Osteoblast (primary cell): Measurements from ENCODE around the gene EML4. TPM values are rescaled to one million over a fixed set of nuclear protein-coding genes. Genes with fewer than 3 reads are reported as not detected.

Experiments used
- DNase-seq: peaks from one replicate; pipeline ENCODE4 v3.0.0; 2011; ENCODE audit warnings: low spot score, mixed read lengths; ENCODE audit not compliant: insufficient read length; ENCODE audit errors: missing footprints
- H2AFZ ChIP-seq: 2 replicates; pipeline ENCODE4 v1.6.0; 2011; ENCODE audit warnings: mild to moderate bottlenecking, low read length
- H3K27ac ChIP-seq: 2 replicates; pipeline ENCODE4 v1.5.1; 2011; ENCODE audit warnings: mild to moderate bottlenecking, low read depth, low read length, moderate library complexity
- H3K27me3 ChIP-seq: 2 replicates; pipeline ENCODE4 v1.6.0; 2012; ENCODE audit warnings: mild to moderate bottlenecking, control low read depth, inconsistent platforms, low read length, moderate library complexity; ENCODE audit not compliant: insufficient read depth
- H3K36me3 ChIP-seq: 2 replicates; pipeline ENCODE4 v1.5.1; 2011; ENCODE audit warnings: mild to moderate bottlenecking, low read length, control low read depth, moderate library complexity; ENCODE audit not compliant: insufficient read depth
- H3K4me1 ChIP-seq: 2 replicates; pipeline ENCODE4 v1.5.1; 2011; ENCODE audit warnings: mild to moderate bottlenecking, low read length, control low read depth, moderate library complexity; ENCODE audit not compliant: insufficient read depth
- H3K4me2 ChIP-seq: 2 replicates; pipeline ENCODE4 v1.6.0; 2011; ENCODE audit warnings: mild to moderate bottlenecking, low read length; ENCODE audit not compliant: insufficient read depth
- H3K4me3 ChIP-seq: fragments of 200-600 bp; sonication (generic); 3 replicates; pipeline ENCODE4 v1.5.1; 2012; ENCODE audit warnings: mild to moderate bottlenecking, low read length, inconsistent platforms; ENCODE audit not compliant: insufficient read depth
- H3K79me2 ChIP-seq: 2 replicates; pipeline ENCODE4 v1.6.0; 2012; ENCODE audit warnings: mild to moderate bottlenecking, low read length, control low read depth, inconsistent platforms; ENCODE audit not compliant: insufficient read depth
- H3K9me3 ChIP-seq: 2 replicates; pipeline ENCODE4 v1.5.1; 2011; ENCODE audit warnings: low read depth, low read length, control low read depth
- H4K20me1 ChIP-seq: 2 replicates; pipeline ENCODE4 v1.6.0; 2012; ENCODE audit warnings: mild to moderate bottlenecking, low read length, control low read depth; ENCODE audit not compliant: insufficient read depth
- total RNA-seq: library from RNA; depleted of rRNA; stranded (reverse); fragments of >200 nt; gene quantifications from 2 replicates; pipeline ENCODE4 v1.2.3, GENCODE V29; 2012
- TF ChIP-seq, protein P1 (sequence below): IDR thresholded peaks from 2 replicates; pipeline ENCODE4 v1.5.1; 2011; ENCODE audit warnings: mild to moderate bottlenecking, low read depth, low read length, moderate library complexity; ENCODE audit errors: extremely low read depth

Gene EML4
- total RNA-seq, 1 donor = 91.9 TPM

DNA sequence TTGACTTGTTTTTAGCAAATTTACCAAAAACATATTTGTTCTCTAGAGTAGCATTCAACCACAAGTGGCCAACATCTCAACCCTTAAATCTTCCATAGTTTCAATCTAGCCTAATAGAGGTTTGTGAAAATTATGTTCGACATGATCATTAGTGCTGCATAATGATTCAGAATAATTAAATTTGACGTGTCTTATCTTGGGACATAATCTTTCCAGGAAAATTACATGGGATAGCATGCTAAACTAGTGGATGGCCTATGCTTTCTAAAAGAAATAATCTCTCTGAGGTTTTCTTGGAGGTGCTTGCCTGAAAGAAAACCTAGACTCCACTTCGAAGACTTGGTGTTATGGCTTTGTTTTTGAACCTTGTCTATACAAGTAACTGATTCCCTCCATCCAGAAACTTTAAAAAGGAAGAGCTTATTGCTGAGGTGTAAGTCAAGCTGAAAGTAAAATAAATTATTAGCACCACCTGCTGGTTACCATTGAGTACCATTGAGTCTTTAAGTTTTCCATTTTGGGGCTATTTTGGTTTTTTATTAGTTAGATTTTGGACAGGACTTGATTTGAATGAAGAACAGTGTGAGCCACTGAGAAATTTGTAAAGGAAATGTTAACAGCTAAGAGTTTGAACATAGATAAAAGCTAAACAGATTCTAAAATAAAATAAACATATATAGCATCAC, 159.1 kb downstream of the EML4 start:
- H3K27me3 ChIP-seq = no peaks in the 10 kb centered on the region
- no peak overlapping the region for H3K4me3 ChIP-seq
- H3K4me2 ChIP-seq = no peak overlapping the region
- TF ChIP-seq, protein P1, sequence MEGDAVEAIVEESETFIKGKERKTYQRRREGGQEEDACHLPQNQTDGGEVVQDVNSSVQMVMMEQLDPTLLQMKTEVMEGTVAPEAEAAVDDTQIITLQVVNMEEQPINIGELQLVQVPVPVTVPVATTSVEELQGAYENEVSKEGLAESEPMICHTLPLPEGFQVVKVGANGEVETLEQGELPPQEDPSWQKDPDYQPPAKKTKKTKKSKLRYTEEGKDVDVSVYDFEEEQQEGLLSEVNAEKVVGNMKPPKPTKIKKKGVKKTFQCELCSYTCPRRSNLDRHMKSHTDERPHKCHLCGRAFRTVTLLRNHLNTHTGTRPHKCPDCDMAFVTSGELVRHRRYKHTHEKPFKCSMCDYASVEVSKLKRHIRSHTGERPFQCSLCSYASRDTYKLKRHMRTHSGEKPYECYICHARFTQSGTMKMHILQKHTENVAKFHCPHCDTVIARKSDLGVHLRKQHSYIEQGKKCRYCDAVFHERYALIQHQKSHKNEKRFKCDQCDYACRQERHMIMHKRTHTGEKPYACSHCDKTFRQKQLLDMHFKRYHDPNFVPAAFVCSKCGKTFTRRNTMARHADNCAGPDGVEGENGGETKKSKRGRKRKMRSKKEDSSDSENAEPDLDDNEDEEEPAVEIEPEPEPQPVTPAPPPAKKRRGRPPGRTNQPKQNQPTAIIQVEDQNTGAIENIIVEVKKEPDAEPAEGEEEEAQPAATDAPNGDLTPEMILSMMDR = peak; percentile 50
- no peaks in the 10 kb centered on the region for H4K20me1 ChIP-seq
- H3K4me1 ChIP-seq = no peaks in the 10 kb centered on the region
- H3K27ac ChIP-seq = no peak overlapping the region
- no peaks in the 10 kb centered on the region for H3K79me2 ChIP-seq
- H3K36me3 ChIP-seq = peaks cover 66% of the 10 kb centered on the region
- no peaks in the 10 kb centered on the region for H3K9me3 ChIP-seq
- H2AFZ ChIP-seq = no peak overlapping the region
- no peak for DNase-seq

DNA sequence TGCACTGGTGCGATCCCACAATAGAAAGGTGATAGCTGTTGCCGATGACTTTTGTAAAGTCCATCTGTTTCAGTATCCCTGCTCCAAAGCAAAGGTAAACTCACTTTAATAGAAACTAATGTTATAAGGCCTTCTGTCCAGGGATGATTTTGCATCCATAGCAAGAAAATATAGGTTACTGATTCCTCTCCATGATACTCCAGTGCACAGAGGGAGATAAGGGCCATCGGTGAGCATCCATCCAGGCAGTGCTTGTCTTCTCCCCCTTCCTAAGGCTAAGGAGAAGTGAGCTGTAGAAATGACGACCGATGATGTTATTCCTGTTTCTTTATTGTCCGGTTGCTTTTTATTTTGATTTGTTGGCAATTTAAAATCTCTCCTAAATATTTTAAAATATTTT, 159.8 kb downstream of the EML4 start:
- no peaks in the 10 kb centered on the region for H3K79me2 ChIP-seq
- H3K36me3 ChIP-seq = peaks cover 73% of the 10 kb centered on the region
- no peak overlapping the region for H3K4me3 ChIP-seq
- no peak overlapping the region for H2AFZ ChIP-seq
- TF ChIP-seq, protein P1 = no peak
- H3K4me2 ChIP-seq = no peak overlapping the region
- H3K9me3 ChIP-seq = no peaks in the 10 kb centered on the region
- no peak overlapping the region for H3K27ac ChIP-seq
- no peaks in the 10 kb centered on the region for H4K20me1 ChIP-seq
- no peak for DNase-seq
- no peaks in the 10 kb centered on the region for H3K4me1 ChIP-seq
- H3K27me3 ChIP-seq = no peaks in the 10 kb centered on the region

DNA sequence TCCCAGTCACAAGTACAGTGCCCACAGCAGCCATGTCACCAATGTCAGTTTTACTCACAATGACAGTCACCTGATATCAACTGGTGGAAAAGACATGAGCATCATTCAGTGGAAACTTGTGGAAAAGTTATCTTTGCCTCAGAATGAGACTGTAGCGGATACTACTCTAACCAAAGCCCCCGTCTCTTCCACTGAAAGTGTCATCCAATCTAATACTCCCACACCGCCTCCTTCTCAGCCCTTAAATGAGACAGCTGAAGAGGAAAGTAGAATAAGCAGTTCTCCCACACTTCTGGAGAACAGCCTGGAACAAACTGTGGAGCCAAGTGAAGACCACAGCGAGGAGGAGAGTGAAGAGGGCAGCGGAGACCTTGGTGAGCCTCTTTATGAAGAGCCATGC, 160.6 kb downstream of the EML4 start:
- TF ChIP-seq, protein P1 = no peak
- no peaks in the 10 kb centered on the region for H3K27me3 ChIP-seq
- H3K36me3 ChIP-seq = peaks cover 79% of the 10 kb centered on the region
- H3K79me2 ChIP-seq = no peaks in the 10 kb centered on the region
- no peak overlapping the region for H3K4me3 ChIP-seq
- H3K27ac ChIP-seq = peak overlapping the region; percentile 3
- H3K4me2 ChIP-seq = no peak overlapping the region
- H3K9me3 ChIP-seq = no peaks in the 10 kb centered on the region
- no peaks in the 10 kb centered on the region for H3K4me1 ChIP-seq
- no peaks in the 10 kb centered on the region for H4K20me1 ChIP-seq
- no peak overlapping the region for H2AFZ ChIP-seq
- no peak for DNase-seq

DNA sequence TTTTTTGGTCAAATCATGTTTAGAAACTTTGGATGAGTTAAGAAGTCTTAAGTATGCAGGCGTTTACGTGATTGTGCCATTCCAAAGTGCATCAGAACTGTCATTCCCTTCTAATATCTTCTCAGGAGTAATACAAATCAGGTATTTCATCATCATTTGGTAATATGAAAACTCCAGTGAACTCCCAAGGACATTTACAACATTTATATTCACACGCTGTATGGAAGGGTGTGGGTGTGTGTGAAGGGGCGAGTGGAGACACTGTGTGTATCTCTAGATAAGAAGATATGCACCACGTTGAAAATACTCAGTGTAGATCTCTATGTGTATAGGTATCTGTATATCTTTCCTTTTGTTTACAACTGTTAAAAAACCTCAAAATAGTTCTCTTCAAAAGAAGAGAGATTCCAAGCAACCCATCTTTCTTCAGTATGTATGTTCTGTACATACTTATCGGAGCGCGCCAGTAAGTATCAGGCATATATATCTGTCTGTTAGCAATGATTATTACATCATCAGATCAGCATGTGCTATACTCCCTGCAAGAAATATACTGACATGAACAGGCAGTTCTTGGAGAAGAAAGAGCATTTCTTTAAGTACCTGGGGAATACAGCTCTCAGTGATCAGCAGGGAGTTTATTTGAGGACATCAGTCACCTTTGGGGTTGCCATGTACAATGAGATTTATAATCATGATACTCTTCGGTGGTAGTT, 162.6 kb downstream of the EML4 start:
- no peaks in the 10 kb centered on the region for H4K20me1 ChIP-seq
- H3K36me3 ChIP-seq = peaks cover 80% of the 10 kb centered on the region
- TF ChIP-seq, protein P1 = no peak
- H3K27ac ChIP-seq = no peak overlapping the region
- no peaks in the 10 kb centered on the region for H3K27me3 ChIP-seq
- no peak overlapping the region for H3K4me3 ChIP-seq
- H3K4me1 ChIP-seq = no peaks in the 10 kb centered on the region
- H2AFZ ChIP-seq = no peak overlapping the region
- peaks cover 7% of the 10 kb centered on the region for H3K79me2 ChIP-seq
- no peak overlapping the region for H3K4me2 ChIP-seq
- H3K9me3 ChIP-seq = no peaks in the 10 kb centered on the region
- no peak for DNase-seq
